Measurements from ENCODE around the gene WDFY3. TPM values are rescaled to one million over a fixed set of nuclear protein-coding genes. Genes with fewer than 3 reads are reported as not detected.
A peak's percentile ranks its signal among the peaks of the same experiment; 100 is the strongest.

WDFY3 gene
- total and polyA plus RNA-seq, 2 of the 13 experiments (the other 11 are each of a cell fraction or from before 2014, with no cell fraction given) = 16.7 to 24.5 TPM

GRCh38 chr4:84966382-84967242 is at the start of gene WDFY3 (continued):
- TF ChIP-seq ZNF646 (CRISPR knock-in tag; IDR thresholded peaks at IDR 0.05) (no peak), MXI1 (IDR thresholded peaks at IDR 0.05; ENCODE audit: borderline replicate concordance, low read depth, low read length) (no peak), ZBTB8A (CRISPR knock-in tag; IDR thresholded peaks at IDR 0.05; ENCODE audit: borderline replicate concordance, low read depth) (no peak), FIP1L1 (IDR thresholded peaks at IDR 0.05; ENCODE audit: borderline replicate concordance, insufficient read depth, low read depth, low read length) (no peak), CAMTA2 (CRISPR knock-in tag; IDR thresholded peaks at IDR 0.05; ENCODE audit: borderline replicate concordance) (no peak), RARA (CRISPR knock-in tag; IDR thresholded peaks at IDR 0.05) (no peak), HNF4A (CRISPR knock-in tag; IDR thresholded peaks at IDR 0.05) (peak; percentile 62), ZNF746 (CRISPR knock-in tag; IDR thresholded peaks at IDR 0.05) (peak; percentile 49; the same call in 1 of the 2 replicates), ZNF234 (CRISPR knock-in tag; conservative IDR thresholded peaks at IDR 0.05) (no peak), TBX3 (IDR thresholded peaks at IDR 0.05; ENCODE audit: borderline replicate concordance) (no peak), SIX1 (CRISPR knock-in tag; IDR thresholded peaks at IDR 0.05; ENCODE audit: borderline replicate concordance) (no peak), IRX3 (CRISPR knock-in tag; IDR thresholded peaks at IDR 0.05; ENCODE audit: borderline replicate concordance, low read depth) (no peak), ZNF782 (CRISPR knock-in tag; IDR thresholded peaks at IDR 0.05; ENCODE audit: borderline replicate concordance) (no peak), ZNF263 (CRISPR knock-in tag; IDR thresholded peaks at IDR 0.05) (peak; percentile 77; the same call in 1 of the 2 replicates), TCF12 (IDR thresholded peaks at IDR 0.05) (no peak), TCF12 (CRISPR knock-in tag; IDR thresholded peaks at IDR 0.05) (no peak), ZNF589 (CRISPR knock-in tag; conservative IDR thresholded peaks at IDR 0.05) (no peak), TFDP2 (CRISPR knock-in tag; IDR thresholded peaks at IDR 0.05) (peak; percentile 60), GMEB1 (CRISPR knock-in tag; IDR thresholded peaks at IDR 0.05; ENCODE audit: borderline replicate concordance) (no peak), ZFY (CRISPR knock-in tag; IDR thresholded peaks at IDR 0.05) (no peak; the same call in 1 of the 2 replicates)
